NCI-H524 treated with DMSO at 0.1 percent for 48 hours (cell line): ENCODE results near the gene SERPINA4.

Experiments used
- DNase-seq: peaks from one replicate; lab custom pipeline; 2025; lab: John Stamatoyannopoulos, UW

The SERPINA4 gene

GRCh38 chr14:94542811-94543440, 18.3 kb upstream of the SERPINA4 start:
- DNase-seq = no peak

- no peak for DNase-seq
These were observed 17.7 kb upstream of the SERPINA4 start for GRCh38 chr14:94543449-94544124.

GRCh38 chr14:94544726-94545125, 16.5 kb upstream of the SERPINA4 start:
- DNase-seq = no peak

- DNase-seq = no peak
These were observed 16.0 kb upstream of the SERPINA4 start for GRCh38 chr14:94545131-94545841.

GRCh38 chr14:94547151-94547680, 14.0 kb upstream of the SERPINA4 start:
- DNase-seq = no peak

- DNase-seq = no peak
These were observed 13.5 kb upstream of the SERPINA4 start for GRCh38 chr14:94547726-94548125.

- DNase-seq = no peak
These were observed 12.9 kb upstream of the SERPINA4 start for GRCh38 chr14:94548131-94548998.

GRCh38 chr14:94548999-94549985, 11.9 kb upstream of the SERPINA4 start:
- DNase-seq = peak; percentile 10

GRCh38 chr14:94550041-94550440, 11.2 kb upstream of the SERPINA4 start:
- no peak for DNase-seq

- DNase-seq = no peak
These were observed 5.3 kb upstream of the SERPINA4 start for GRCh38 chr14:94555991-94556390.

GRCh38 chr14:94557327-94557726, 3.9 kb upstream of the SERPINA4 start:
- DNase-seq = no peak

GRCh38 chr14:94558842-94559241, 2.4 kb upstream of the SERPINA4 start:
- no peak for DNase-seq

- no peak for DNase-seq
These were observed 1.5 kb upstream of the SERPINA4 start for GRCh38 chr14:94559638-94560290.

GRCh38 chr14:94560291-94560665, 964 bp upstream of the SERPINA4 start:
- no peak for DNase-seq

GRCh38 chr14:94561656-94562010, 391 bp downstream of the SERPINA4 start:
- no peak for DNase-seq

- no peak for DNase-seq
These were observed 780 bp downstream of the SERPINA4 start for GRCh38 chr14:94562022-94562421.

- no peak for DNase-seq
These were observed 2.0 kb downstream of the SERPINA4 start for GRCh38 chr14:94562941-94563883.

GRCh38 chr14:94564381-94564780, 3.1 kb downstream of the SERPINA4 start:
- no peak for DNase-seq

- no peak for DNase-seq
These were observed 6.9 kb downstream of the SERPINA4 start for GRCh38 chr14:94568186-94568585.
